HG02870 (cell line): ENCODE data around the gene ASL.
"Not testable (repeated sequence)": the region's sequence is repeated elsewhere in the genome, so short reads cannot be mapped to it uniquely, and the experiment has no call there.

ENCODE experiments used
- ATAC-seq: cut with Tn5 transposase; IDR thresholded peaks from one replicate; pipeline ENCODE4 v1.9.1; 2021; ENCODE audit warnings: mild to moderate bottlenecking, moderate library complexity; ENCODE audit not compliant: unreplicated experiment

The ASL gene

GRCh38 chr7:66116680-66117420 is 41.2 kb downstream of the ASL start:
- ATAC-seq = not testable (repeated sequence)

- ATAC-seq = no peak
Observed at GRCh38 chr7:66118603-66119002, 43.0 kb downstream of the ASL start.

DNA sequence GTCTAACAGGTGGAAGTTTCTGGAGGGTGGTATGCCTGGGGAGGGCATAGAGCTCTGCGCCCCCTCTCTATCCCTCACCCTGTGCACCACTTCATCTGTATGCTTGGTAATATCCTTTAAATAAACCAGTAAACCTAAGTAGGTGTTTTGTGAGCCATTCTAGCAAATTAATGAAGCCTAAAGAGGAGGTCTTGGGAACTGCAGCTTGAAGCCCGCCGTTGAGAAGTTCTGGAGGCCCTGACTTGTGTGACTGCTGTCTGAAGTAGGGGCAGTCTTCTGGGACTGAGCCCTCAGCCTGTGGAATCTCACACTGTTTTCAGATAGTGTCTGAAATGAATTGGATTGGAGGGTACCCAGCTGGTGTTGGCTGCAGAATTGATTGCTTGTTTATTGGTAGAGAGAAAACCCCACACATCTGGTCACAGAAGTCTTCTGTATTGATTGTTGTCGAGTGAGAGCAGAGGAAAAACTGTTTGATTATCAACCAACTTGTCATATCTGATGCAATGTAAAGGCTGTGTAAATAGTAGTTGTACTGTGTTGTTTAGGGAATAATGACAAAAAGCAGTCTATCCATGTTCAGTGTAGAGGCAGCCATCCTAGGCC is 43.7 kb downstream of the ASL start:
- ATAC-seq = no peak

- ATAC-seq = no peak
Observed at GRCh38 chr7:66123175-66123528, 47.5 kb downstream of the ASL start.

DNA sequence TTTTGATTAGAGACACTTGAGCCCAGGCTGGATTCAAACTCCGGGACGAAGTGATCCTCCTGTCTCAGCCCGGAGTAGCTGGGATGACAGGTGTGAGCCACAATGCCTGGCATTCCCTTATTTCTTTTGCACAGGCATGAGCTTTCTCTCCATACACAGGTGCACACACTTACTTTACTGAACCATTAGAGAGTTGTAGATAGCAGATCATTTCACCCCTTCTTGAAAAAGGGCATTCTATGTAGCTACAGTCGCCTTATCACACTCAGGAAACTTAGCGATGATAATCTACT is 48.9 kb downstream of the ASL start:
- not testable (repeated sequence) for ATAC-seq

GRCh38 chr7:66125052-66125694 is 49.6 kb downstream of the ASL start:
- ATAC-seq = no peak

DNA sequence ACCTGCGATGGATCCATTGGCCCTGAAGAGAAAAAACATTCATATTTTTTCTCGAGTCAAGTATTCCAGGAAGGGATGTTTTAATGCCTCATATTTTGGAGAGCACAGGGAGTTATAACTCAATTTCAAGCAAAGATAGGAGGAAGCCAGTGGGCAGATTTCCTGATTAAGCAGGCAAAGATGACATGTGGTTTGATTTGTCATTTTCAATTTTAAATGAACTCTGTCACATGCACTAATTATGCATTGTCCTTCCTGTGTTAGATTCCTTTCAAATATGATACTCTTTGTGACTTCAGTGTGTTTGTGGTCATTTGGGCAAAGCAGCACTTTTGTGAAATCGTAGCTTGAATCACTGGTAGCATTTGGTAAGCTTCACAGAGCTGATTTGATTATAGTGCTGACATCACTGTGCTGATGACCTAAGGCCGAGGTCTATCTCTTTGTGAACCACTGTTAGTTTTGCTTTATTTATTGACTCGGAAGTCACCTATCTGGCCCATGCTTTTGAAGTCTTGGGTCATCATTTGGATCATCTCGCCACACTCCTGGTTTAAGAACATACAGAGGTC is 50.2 kb downstream of the ASL start:
- ATAC-seq = not testable (repeated sequence)

- not testable (repeated sequence) for ATAC-seq
Observed at GRCh38 chr7:66127172-66127571, 51.6 kb downstream of the ASL start.

DNA sequence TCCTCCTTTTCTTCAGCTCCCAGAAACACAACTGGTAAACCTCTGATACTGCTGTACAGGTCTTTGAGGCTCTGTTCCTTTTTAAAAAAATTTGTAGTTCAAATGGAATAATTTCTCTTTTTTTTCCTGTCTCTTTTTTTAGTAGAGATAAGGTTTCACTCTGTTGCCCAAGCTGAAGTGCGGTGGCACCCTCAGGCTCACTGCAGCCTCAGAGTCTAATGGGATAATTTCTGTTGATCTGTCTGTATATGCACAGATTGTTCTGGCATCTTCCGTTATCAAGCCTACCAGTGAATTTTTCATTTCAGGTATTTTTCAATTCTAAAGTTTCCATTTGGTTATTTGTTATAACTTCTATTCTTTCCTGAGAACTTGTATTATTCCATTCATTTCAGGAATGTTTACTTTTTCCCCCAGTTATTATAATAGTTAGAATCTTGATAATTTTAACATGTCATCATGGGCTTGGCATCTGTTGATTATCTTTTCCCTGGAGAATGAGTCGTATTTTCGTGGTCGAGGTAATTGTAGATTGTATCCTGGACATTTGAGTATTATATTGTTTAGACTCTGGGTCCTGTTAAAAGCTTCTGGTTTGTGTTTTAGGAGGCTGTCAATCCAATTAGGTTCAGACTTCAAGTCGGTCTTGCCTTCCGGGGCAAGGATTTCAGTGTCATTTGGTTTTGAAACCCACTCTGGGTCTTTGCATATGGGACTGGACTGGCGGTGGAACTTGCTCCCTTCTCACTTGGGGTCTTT is 63.6 kb downstream of the ASL start:
- no peak for ATAC-seq

GRCh38 chr7:66140924-66141323 is 65.3 kb downstream of the ASL start:
- ATAC-seq = no peak

DNA sequence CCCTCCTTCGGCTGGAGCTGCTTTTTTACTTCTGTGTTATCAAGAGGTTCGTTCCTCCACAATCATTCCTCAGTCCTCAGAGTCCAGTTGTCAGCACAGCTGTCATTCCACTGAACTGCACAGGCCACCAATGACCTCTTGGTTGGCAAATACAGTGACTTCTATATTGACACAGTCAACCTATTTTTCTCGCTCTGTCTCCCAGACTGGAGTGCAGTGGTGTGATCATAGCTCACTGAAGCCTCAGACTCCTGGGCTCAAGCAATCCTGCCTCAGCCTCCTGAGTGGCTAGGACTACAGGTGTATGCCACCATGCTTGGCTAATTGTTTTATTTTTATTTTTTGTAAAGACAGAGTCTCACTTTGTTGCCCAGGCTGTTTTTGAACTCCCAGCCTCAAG is 66.7 kb downstream of the ASL start:
- no peak for ATAC-seq

GRCh38 chr7:66142996-66143395 is 67.4 kb downstream of the ASL start:
- no peak for ATAC-seq
